Hepatocyte (in vitro differentiated cells): ENCODE measurements around the gene ARFGAP1. TPM values are rescaled to one million over a fixed set of nuclear protein-coding genes. Genes with fewer than 3 reads are reported as not detected.
"Not testable (repeated sequence)": the region's sequence is repeated elsewhere in the genome, so short reads cannot be mapped to it uniquely, and the experiment has no call there.

Experiments
- DNase-seq: peaks from one replicate; pipeline ENCODE4 v3.0.0-alpha.2; 2016; ENCODE audit warnings: low spot score
- H2AFZ ChIP-seq: fragments of 200-600 bp; sonication (generic); 2 replicates; pipeline ENCODE4 v1.6.0; 2016; ENCODE audit warnings: antibody characterized with exemption, mild to moderate bottlenecking
- H3K27ac ChIP-seq: fragments of 200-600 bp; sonication (generic); 2 replicates; pipeline ENCODE4 v1.5.1; 2016; ENCODE audit warnings: mild to moderate bottlenecking
- H3K27me3 ChIP-seq: fragments of 200-600 bp; sonication (generic); 2 replicates; pipeline ENCODE4 v1.6.1; 2016
- H3K36me3 ChIP-seq: fragments of 200-600 bp; sonication (generic); replicated peaks from 2 replicates; pipeline ENCODE4 v1.5.1; 2016; ENCODE audit warnings: low read depth; ENCODE audit not compliant: insufficient read depth
- H3K4me1 ChIP-seq: fragments of 200-600 bp; sonication (generic); 2 replicates; pipeline ENCODE4 v1.5.1; 2016; ENCODE audit warnings: mild to moderate bottlenecking, moderate library complexity; ENCODE audit not compliant: insufficient read depth
- H3K4me2 ChIP-seq: fragments of 200-600 bp; sonication (generic); 2 replicates; pipeline ENCODE4 v1.6.0; 2016
- H3K4me3 ChIP-seq: fragments of 200-600 bp; sonication (generic); 2 replicates; pipeline ENCODE4 v1.5.1; 2016; ENCODE audit warnings: mild to moderate bottlenecking
- H3K79me2 ChIP-seq: fragments of 200-600 bp; sonication (generic); 2 replicates; pipeline ENCODE4 v1.6.0; 2017; ENCODE audit warnings: mild to moderate bottlenecking
- H3K9me2 ChIP-seq: fragments of 200-600 bp; sonication (generic); replicated peaks from 2 replicates; pipeline ENCODE4 v1.6.0; 2017; ENCODE audit warnings: mild to moderate bottlenecking; ENCODE audit not compliant: insufficient read depth
- H3K9me3 ChIP-seq: fragments of 200-600 bp; sonication (generic); 2 replicates; pipeline ENCODE4 v1.5.1; 2016; ENCODE audit warnings: low read depth, mild to moderate bottlenecking
- H4K20me1 ChIP-seq: fragments of 200-600 bp; sonication (generic); 2 replicates; pipeline ENCODE4 v1.6.0; 2016; ENCODE audit warnings: mild to moderate bottlenecking; ENCODE audit not compliant: insufficient read depth, poor library complexity, severe bottlenecking
- CTCF ChIP-seq: fragments of 200-600 bp; sonication (generic); IDR thresholded peaks from 2 replicates; pipeline ENCODE4 v1.5.1; 2016; ENCODE audit warnings: antibody characterized with exemption, mild to moderate bottlenecking; ENCODE audit not compliant: poor library complexity
- EZH2 ChIP-seq: fragments of 200-600 bp; sonication (generic); IDR thresholded peaks from 2 replicates; pipeline ENCODE4 v1.6.1; 2016; ENCODE audit warnings: antibody characterized with exemption, mild to moderate bottlenecking, borderline replicate concordance
- EZH2phosphoT487 ChIP-seq: fragments of 200-600 bp; sonication (generic); IDR thresholded peaks from one replicate; pipeline ENCODE4 v1.6.1; 2018; ENCODE audit warnings: antibody characterized with exemption, mild to moderate bottlenecking, low read depth, moderate library complexity; ENCODE audit not compliant: unreplicated experiment, severe bottlenecking
- WGBS: methylation state at CpG from one replicate; pipeline ENCODE4 v1.1.6; 2016; ENCODE audit warnings: low lambda C conversion rate; ENCODE audit errors: missing lambda C conversion rate; 5-methylcytosine and 5-hydroxymethylcytosine counted together
- polyA plus RNA-seq: library from polyadenylated mRNA; unstranded; fragments of >200 nt; fragmentation: Nextera tagmentation; extraction: Ambion mirVana; gene quantifications from 2 replicates; pipeline ENCODE4 v1.2.1, GENCODE V29; 2016
- total RNA-seq: library from RNA; depleted of rRNA; stranded (reverse); fragments of >200 nt; gene quantifications from 2 replicates; pipeline ENCODE4 v1.2.3, GENCODE V29; 2014

The ARFGAP1 gene
- total and polyA plus RNA-seq, 2 experiments from 2014 or later: 78.2 to 99.0 TPM

DNA sequence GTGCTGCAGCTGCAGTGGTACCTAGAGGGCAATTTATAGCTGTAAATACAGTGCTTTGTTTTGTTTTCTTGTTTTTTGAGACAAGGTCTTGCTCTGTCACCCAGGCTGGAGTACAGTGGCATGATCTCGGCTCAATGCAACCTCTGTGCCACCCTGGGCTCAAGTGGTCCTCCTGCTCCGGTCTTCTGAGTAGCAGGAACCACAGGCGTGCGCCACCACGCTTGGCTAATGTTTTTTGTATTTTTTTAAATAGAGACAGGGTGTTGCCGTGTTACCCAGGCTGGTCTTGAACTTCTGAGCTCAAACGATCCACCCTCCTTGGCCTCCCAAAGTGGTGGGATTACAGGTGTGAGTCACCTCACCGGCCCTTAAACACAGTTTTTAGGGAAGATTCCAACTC, 61.7 kb downstream of the ARFGAP1 start:
- Histone ChIP-seq H3K9me2 (no peaks in the 10 kb centered on the region), H4K20me1 (no peaks in the 10 kb centered on the region), H3K4me1 (no peaks in the 10 kb centered on the region), H3K27ac (no peak overlapping the region), H3K4me2 (no peak overlapping the region), H3K27me3 (peaks cover 12% of the 10 kb centered on the region), H3K4me3 (no peak overlapping the region), H3K9me3 (no peaks in the 10 kb centered on the region), H2AFZ (no peak overlapping the region), H3K79me2 (no peaks in the 10 kb centered on the region), H3K36me3 (no peaks in the 10 kb centered on the region)
- WGBS: 86% methylated on average over 8 of the region's 8 CpGs
- no peak for DNase-seq
- TF ChIP-seq EZH2phosphoT487 (no peak), EZH2 (no peak), CTCF (no peak)

- not testable (repeated sequence) for H3K36me3 ChIP-seq, H3K9me3 ChIP-seq, H2AFZ ChIP-seq, H3K9me2 ChIP-seq, H3K4me3 ChIP-seq, H4K20me1 ChIP-seq, DNase-seq, H3K79me2 ChIP-seq, H3K4me2 ChIP-seq, H3K4me1 ChIP-seq, H3K27ac ChIP-seq
- peaks cover 12% of the 10 kb centered on the region for H3K27me3 ChIP-seq
- WGBS: 96% methylated on average over 8 of the region's 9 CpGs
Observed at GRCh38 chr20:63335060-63335459, 62.4 kb downstream of the ARFGAP1 start.

- TF ChIP-seq EZH2 (no peak), CTCF (no peak), EZH2phosphoT487 (no peak)
- H3K79me2 ChIP-seq: no peaks in the 10 kb centered on the region
- no peaks in the 10 kb centered on the region for H4K20me1 ChIP-seq
- WGBS: 72% methylated on average over 9 of the region's 9 CpGs
- no peak for DNase-seq
- no peak overlapping the region for H3K4me3 ChIP-seq
- peaks cover 12% of the 10 kb centered on the region for H3K27me3 ChIP-seq
- no peaks in the 10 kb centered on the region for H3K9me3 ChIP-seq
- no peaks in the 10 kb centered on the region for H3K9me2 ChIP-seq
- H3K4me1 ChIP-seq: no peaks in the 10 kb centered on the region
- no peaks in the 10 kb centered on the region for H3K36me3 ChIP-seq
- H3K4me2 ChIP-seq: no peak overlapping the region
- H2AFZ ChIP-seq: no peak overlapping the region
- H3K27ac ChIP-seq: no peak overlapping the region
Observed at GRCh38 chr20:63335711-63336110, 63.1 kb downstream of the ARFGAP1 start.

DNA sequence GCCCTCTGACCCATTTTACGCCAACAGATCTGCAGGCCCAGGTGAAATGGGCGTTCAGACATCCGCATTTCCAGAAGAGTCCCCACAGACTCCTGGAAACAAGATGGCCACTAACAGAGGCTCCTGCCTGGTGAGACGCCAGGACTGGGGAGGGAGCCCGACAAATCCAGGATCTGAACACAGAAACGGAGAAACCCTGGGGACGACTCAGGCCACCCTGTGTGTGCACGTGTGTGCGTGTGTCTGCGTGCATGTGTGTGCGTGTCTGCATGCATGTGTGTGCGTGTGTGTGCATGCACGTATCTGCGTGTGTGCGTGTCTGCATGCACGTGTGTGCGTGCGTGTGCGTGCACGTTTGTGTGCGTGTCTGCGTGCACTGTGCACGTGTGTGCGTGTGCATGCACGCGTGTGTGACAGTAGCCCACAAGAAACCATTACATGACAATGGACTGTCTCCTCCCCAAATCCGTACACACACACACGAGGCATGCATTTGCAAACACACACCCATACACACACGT, 63.7 kb downstream of the ARFGAP1 start:
- no peak for DNase-seq
- H3K9me2 ChIP-seq: no peaks in the 10 kb centered on the region

More for the DNA sequence above, 63.7 kb downstream of the ARFGAP1 start:
- no peak overlapping the region for H3K4me3 ChIP-seq
- H3K27ac ChIP-seq: no peak overlapping the region
- no peaks in the 10 kb centered on the region for H3K79me2 ChIP-seq
- 95% methylated on average over 29 of the region's 29 CpGs for WGBS
- H3K4me1 ChIP-seq: no peaks in the 10 kb centered on the region
- H4K20me1 ChIP-seq: no peaks in the 10 kb centered on the region
- no peaks in the 10 kb centered on the region for H3K9me3 ChIP-seq
- TF ChIP-seq EZH2phosphoT487 (no peak), CTCF (no peak), EZH2 (no peak)
- H3K27me3 ChIP-seq: peaks cover 12% of the 10 kb centered on the region
- no peak overlapping the region for H3K4me2 ChIP-seq
- no peak overlapping the region for H2AFZ ChIP-seq
- H3K36me3 ChIP-seq: no peaks in the 10 kb centered on the region
